NCI-H1436 (cell line): ENCODE results near the gene SDR42E1.
"Not testable (repeated sequence)": the region's sequence is repeated elsewhere in the genome, so short reads cannot be mapped to it uniquely, and the experiment has no call there.

Experiments used
- DNase-seq: peaks from one replicate; lab custom pipeline; 2025; lab: John Stamatoyannopoulos, UW

SDR42E1 gene

DNA sequence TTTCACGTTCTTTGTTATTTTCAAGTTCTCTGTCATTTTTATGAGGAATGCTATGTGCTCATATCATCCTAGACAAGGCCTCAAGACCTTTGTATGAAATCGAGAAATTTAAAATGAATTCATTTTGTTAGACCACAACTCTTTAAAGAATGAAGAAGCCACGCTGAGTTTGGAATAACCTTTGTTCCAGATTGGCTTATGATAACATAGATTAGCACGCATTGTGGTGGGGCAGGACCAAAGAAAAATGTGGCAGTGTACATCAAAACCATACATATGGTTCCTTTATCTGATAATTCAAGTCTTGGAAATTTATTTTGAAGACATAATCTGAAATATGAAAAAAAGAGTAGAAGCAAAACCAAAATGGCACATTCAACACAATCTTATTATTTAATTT is 26.0 kb upstream of the SDR42E1 start:
- DNase-seq = no peak

DNA sequence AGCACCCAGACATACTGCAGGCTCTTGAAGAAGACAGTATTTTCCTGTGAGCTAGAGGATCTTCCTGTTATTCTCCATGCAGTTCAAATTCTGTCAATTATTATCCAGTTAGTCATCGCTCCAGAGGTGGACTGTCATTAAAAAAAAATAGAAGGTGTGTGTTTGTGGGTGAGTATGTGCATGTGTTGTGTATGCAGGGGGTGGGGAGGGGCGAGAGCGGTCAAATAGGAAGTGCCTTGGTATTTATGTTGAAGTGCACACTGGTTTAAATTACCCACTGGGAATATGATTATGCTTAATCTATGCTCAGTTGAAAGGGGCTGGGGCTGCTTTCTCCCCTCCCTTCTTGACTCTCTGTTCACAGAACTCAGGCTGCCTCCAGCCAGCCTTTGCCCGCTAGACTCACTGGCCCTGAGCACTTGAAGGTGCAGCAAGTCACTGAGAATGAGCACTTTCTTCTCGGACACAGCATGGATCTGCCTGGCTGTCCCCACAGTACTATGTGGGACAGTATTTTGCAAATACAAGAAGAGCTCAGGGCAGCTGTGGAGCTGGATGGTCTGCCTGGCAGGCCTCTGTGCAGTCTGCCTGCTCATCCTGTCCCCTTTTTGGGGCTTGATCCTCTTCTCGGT is 23.8 kb upstream of the SDR42E1 start, which contains the start of gene HSD17B2:
TSS of gene HSD17B2 (plus strand) at position 273 of the 632 bp plus-strand sequence. CDS start at position 445, 172 bp downstream.
- no peak for DNase-seq

DNA sequence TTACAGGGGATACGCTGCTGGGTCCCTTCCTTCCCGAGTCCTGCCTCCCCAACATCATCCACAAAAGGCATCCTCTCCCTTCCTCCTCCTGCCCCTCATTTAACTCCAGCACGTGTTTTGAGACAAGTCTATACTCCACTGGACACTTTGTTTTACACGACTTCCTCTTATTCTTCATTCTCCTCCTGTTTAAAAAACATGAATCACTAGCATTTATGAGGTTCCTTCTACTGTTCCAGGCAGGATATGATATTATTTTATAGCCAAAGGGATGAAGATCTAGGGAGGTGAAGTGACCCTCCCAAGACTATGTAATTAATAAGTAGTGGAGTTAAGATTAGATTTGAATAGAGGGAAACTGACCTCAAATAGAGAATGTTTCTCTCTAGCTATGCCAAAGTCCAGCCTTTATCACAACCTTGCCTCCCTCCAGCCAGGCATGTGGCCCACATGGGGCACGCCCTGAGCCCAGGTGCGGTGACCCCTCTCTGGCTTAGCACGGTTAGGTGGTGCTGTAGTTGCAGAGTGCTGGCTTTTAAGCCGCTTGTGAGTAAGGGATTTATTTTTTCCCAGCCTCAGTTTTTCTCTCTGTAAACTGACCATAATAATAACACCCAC is 22.5 kb upstream of the SDR42E1 start:
- no peak for DNase-seq

GRCh38 chr16:82033006-82033405 is 21.7 kb upstream of the SDR42E1 start:
- DNase-seq = no peak

DNA sequence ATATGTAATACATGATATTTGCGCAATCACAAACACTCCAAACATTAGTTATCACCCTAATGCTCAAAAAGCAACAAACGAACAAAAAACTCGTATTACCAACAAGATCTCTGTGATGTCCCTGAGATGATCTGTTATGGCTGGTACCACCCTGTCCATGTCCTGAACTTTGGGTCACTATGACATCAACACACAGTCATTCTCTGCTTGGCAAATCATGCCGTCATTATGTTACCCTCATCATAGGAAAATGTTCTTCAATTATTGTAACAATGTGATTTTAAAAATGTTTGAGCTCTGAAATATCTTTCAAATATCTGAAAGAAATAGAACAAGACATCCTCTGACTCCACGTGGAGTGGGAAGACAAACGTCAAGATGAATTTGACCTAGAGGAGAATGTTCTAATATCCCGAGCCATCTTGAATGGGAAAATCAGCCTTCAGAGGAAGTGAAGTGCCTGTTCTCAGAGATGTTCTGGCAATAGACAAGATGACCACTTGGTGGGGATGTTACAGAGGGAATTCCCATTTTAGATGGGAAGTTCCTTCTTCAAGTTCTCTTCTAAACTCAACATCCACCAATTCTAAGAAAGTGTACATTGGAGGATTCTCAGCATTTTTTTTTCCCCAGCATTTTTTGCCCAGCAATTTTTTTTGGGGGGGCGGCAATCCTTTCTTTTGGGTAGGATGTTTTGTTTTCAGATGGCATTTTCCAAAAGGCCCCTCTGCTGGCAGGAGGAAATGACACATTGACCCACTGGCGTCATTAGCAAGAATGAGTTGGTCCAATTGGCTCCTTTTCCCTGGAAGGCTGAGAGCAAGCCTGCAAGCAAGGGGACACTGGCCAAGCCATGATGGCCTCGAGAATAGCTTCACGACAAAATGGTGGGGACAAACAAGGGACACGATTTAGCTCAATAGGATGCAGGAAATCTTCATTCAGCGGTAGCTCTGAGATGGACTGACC is 20.1 kb upstream of the SDR42E1 start:
- no peak for DNase-seq

GRCh38 chr16:82027629-82028064 is 16.4 kb upstream of the SDR42E1 start:
- DNase-seq = no peak

DNA sequence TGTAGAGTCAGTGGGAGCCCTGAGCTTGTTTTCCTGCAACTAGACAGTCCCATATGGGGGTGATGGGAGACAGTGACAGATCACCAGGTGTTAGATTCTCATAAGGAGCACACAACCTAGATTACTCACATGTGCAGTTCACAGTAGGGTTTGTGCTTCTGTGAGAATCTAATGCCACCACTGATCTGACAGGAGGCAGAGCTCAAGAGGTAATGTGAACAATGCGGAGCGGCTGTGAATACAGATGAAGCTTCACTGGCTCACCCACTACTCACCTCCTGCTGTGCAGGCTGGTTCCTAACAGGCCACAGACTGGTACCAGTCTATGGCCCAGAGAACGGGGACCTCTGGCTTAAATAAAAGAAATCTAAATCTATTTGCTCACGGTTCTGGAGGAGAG is 13.6 kb upstream of the SDR42E1 start:
- DNase-seq = no peak

DNA sequence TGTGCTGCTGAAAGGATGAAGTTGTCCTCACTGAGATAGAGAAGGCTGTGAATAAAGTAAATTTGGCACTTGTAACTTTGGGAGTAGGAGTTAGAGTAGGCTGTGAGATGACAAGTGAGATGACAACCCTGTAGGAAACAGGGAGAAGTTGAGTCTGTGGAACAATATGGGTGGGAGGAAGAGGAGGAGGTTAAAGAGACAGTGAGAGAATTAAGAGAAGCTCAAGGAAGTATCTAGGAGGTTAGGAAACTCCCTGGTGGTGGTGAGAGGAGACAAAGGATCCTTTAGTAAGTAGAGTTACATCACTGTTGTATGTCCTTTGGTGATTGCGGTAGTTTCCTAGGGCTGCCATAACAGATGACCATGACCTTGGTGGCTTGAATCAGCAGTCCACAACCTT is 13.0 kb upstream of the SDR42E1 start:
- DNase-seq = no peak

DNA sequence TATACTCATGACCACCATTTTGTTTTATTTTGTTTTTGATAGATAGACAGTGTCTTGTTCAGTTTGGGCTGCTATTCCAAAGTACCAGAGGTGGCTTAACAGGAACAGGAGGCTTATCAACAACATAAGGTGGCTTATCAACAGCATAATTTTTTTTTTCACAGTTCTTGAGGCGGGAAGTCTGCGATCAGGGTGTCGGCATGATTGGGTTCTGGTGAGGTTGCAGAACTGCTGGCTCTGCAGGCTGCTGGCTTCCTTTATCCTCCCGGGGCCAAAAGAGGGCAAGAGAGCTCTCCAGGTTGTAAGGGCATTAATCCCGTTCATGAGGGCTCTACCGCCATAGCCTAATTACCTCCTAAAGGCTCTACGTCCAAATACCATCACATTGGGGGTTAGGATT is 11.9 kb upstream of the SDR42E1 start:
- DNase-seq = no peak

GRCh38 chr16:82020051-82020450 is 8.8 kb upstream of the SDR42E1 start:
- no peak for DNase-seq

DNA sequence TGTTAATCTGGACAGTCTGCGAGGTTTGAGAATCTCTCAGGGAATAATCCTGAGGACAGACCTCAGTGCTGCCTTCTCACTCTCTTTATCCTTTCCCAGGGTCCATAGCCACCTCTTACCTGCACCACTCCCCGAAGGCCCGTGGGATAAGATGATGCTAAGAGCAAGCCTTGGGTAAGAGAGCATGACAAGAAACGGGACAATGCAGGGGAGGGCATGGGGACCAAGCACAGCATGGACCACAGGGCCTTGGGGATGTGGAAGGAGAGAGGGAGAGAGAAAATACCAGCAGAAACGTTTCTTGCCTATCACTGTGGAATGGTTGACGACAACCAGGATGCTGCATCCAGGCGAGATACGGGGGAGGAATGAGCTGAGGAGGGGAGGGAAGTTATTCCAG is 8.3 kb upstream of the SDR42E1 start:
- DNase-seq = no peak

- no peak for DNase-seq
Measured at GRCh38 chr16:82017911-82018568, 6.8 kb upstream of the SDR42E1 start.

GRCh38 chr16:82016964-82017363 is 5.7 kb upstream of the SDR42E1 start:
- DNase-seq = no peak

DNA sequence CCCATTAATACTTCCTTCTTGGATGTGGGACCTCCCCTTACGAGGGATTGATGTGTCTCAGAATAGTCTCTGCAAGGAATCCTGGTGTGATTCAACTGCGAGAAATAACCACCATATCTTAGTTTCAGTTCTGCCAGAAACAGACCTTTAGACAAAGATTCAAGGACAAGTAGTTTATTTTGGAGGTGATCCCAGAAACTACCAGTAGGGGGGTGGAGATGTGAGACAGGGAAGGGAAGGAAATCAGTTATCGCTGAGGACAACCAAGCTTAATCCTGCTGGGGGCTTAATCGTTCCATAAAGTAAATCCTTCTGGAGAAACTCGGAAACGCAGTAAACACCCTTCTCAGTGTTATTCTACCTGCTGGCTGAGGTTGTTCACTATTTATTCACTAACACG is 5.0 kb upstream of the SDR42E1 start:
- DNase-seq = no peak

DNA sequence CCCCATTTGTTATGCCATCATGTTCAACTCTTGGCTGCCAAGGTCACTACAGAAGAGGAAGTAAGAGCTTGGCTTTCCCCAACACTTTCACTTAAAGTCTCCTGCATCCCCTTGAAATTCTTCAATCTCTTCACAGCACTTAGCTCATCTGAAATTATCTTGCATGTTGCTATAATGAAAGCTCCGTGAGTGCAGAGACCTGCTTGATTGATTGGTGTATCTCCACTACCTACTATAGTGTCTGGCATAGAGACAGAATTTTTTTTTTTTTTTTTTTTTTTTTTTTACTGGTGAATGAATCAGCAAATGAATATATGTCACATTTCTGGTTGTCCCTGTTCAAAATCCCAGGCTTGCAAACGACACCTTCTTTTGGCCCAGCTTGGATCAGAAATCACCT is 1.9 kb upstream of the SDR42E1 start:
- no peak for DNase-seq

GRCh38 chr16:82010649-82011048 is 621 bp downstream of the SDR42E1 start:
- DNase-seq = no peak

DNA sequence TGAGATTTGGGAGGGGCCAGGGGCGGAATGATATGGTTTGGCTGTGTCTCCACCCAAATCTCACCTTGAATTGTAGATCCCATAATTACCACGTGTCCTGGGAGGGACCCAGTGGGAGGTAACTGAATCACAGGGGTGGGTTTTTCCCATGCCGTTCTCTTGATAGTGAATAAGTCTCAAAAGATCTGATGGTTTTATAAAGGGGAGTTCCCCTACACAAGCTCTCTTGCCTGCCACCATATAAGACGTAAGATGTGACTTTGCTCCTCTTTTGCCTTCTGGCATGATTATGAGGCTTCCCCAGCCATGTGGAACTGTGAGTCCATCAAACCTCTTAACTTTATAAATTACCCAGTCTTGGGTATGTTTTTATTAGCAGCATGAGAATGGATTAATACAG is 1.5 kb downstream of the SDR42E1 start:
- not testable (repeated sequence) for DNase-seq

DNA sequence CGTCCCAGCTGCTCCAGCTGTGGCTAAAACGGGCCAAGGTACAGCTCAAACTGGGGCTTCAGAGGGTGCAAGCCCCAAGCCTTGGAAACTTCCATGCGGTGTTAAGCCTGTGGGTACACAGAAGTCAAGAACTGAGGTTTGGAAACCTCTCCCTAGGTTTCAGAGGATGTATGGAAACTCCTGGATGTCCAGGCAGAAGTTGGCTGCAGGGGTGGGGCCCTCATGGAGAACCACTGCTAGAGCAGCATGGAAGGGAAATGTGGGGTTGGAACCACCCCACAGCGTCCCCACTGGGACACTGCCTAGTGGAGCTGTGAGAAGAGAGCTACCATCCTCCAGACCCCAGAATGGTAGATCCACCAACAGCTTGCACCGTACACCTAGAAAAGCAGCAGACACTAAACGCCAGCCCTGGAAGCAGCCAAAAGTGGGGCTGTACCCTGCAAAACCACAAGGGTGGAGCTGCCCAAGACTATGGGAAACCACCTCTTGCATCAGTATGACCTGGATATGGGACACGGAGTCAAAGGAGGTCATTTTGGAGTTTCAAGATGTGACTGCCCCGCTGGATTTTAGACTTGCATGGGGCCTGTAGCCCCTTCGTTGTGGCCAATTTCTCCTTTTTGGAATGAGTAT is 2.2 kb downstream of the SDR42E1 start:
- DNase-seq = no peak

DNA sequence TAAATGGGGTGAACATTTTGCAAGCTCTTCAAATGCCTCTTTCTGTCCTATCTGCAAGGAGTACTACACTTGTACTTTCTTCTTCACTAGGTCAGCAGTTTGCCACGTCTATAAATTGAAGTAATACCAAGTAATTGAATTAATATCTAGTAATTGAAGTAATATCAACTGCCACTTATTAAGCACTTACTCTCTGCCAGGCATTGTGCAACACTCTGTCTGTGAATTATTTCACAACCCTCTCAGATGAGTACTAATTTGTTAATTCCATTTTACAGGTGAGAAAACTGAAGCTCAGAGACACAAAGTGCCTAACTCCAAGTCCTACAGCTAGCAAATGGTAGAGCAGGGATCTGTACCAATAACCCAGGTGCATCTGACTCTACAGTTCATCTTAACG is 4.1 kb downstream of the SDR42E1 start:
- no peak for DNase-seq

DNA sequence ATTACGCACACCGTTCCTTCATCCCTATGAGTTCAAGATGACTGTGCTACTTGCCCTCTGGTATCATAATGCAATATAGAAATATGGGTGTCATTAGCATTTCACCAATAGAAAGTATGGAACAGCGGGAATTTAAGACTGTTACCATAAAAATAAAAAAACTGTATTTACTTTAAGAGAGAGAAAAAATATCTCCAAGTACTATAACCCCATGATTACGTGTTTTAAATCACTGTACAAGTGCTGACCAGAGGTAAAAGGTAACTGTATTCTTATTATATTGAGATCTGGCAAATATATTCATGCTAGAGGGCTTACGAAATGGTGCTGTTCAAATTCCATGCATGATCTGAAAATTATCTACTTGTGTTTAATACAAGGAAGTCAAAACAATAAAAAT is 5.2 kb downstream of the SDR42E1 start:
- DNase-seq = no peak

DNA sequence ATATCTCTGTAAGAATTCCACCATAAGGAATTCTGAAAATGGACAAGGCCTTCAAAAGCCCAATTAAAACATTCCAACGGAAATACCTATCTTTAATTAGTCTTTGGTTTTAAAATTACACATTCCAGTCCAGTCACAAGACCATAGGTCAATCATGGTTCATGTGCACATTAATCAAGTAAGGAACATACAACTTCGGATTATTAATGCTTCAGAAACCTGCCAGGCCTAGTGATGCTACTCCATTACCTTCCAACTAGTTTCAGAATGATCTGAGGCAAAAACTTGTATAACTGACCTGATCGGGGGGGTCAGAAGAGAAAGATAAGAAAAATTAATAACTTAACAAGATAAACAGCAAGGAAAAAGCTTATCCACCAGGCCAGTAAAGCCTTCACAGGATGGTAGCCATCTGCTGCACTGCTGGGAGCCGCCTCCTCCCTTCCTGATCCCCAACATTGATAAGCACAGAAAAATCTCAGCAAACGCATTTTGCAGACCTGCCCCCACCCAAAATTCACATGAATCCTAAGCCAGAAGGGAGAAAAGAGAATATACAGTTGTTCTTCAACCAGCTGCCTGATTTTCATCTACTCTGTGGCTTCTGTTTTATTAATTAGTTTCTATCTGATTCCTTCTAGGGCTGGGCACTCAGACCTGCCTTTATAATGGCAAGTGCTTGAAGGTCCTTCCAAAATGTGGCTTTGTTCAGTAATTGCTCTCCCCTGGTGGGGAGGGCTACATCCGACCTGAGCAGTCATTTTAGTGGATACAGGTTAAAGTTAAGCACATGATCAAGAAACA is 6.0 kb downstream of the SDR42E1 start:
- no peak for DNase-seq
